ENCODE measurements around the gene ATP8A2.

The ATP8A2 gene

GRCh38 chr13:25371158-25371874, 458 bp upstream of the ATP8A2 start:
- no peak for DNase-seq (ENCODE audit: low spot score)
- in situ Hi-C loops (cut with MboI; ENCODE audit: low sequenced_read_pairs, unreplicated experiment) = no loop called here
- TF ChIP-seq CTCF (IDR thresholded peaks at IDR 0.05; ENCODE audit: borderline replicate concordance, control extremely low read depth, extremely low read depth, insufficient read depth, missing control alignments) = no peak

GRCh38 chr13:25372284-25373081, 709 bp downstream of the ATP8A2 start:
- in situ Hi-C loops (cut with MboI; ENCODE audit: low sequenced_read_pairs, unreplicated experiment) = no loop called here
- DNase-seq (ENCODE audit: low spot score) = no peak
- no peak for TF ChIP-seq CTCF (IDR thresholded peaks at IDR 0.05; ENCODE audit: borderline replicate concordance, control extremely low read depth, extremely low read depth, insufficient read depth, missing control alignments)

- peak; percentile 66 for TF ChIP-seq CTCF (IDR thresholded peaks at IDR 0.05; ENCODE audit: borderline replicate concordance, control extremely low read depth, extremely low read depth, insufficient read depth, missing control alignments)
- peak; percentile 63 for DNase-seq (ENCODE audit: low spot score)
Observed at GRCh38 chr13:25375727-25376358, 4.1 kb downstream of the ATP8A2 start.

GRCh38 chr13:25377244-25377962, 5.6 kb downstream of the ATP8A2 start:
- DNase-seq (ENCODE audit: low spot score) = no peak
- in situ Hi-C loops (cut with MboI; ENCODE audit: low sequenced_read_pairs, unreplicated experiment) = no loop called here
- TF ChIP-seq CTCF (IDR thresholded peaks at IDR 0.05; ENCODE audit: borderline replicate concordance, control extremely low read depth, extremely low read depth, insufficient read depth, missing control alignments) = no peak

More at GRCh38 chr13:25375727-25376358, 4.1 kb downstream of the ATP8A2 start:
- in situ Hi-C loops (cut with MboI; ENCODE audit: low sequenced_read_pairs, unreplicated experiment) = no loop called here

GRCh38 chr13:25378528-25378927, 6.8 kb downstream of the ATP8A2 start:
- in situ Hi-C loops (cut with MboI; ENCODE audit: low sequenced_read_pairs, unreplicated experiment) = no loop called here
- no peak for DNase-seq (ENCODE audit: low spot score)
- no peak for TF ChIP-seq CTCF (IDR thresholded peaks at IDR 0.05; ENCODE audit: borderline replicate concordance, control extremely low read depth, extremely low read depth, insufficient read depth, missing control alignments)

- DNase-seq (ENCODE audit: low spot score) = no peak
- no peak for TF ChIP-seq CTCF (IDR thresholded peaks at IDR 0.05; ENCODE audit: borderline replicate concordance, control extremely low read depth, extremely low read depth, insufficient read depth, missing control alignments)
- in situ Hi-C loops (cut with MboI; ENCODE audit: low sequenced_read_pairs, unreplicated experiment) = no loop called here
Observed at GRCh38 chr13:25379011-25379410, 7.2 kb downstream of the ATP8A2 start.
